Measurements from ENCODE around the gene IL31RA.

Gene IL31RA

GRCh38 chr5:55852503-55852902 is 1.3 kb downstream of the IL31RA start:
- no peak overlapping the region for H3K4me3 ChIP-seq (ENCODE audit: low read length)
- no peak for TF ChIP-seq ZNF274 (IDR thresholded peaks at IDR 0.05; ENCODE audit: low read depth, low read length)

- no peak for TF ChIP-seq ZNF274 (IDR thresholded peaks at IDR 0.05; ENCODE audit: low read depth, low read length)
- H3K4me3 ChIP-seq (ENCODE audit: low read length): no peak overlapping the region
These were observed 2.0 kb downstream of the IL31RA start for GRCh38 chr5:55853041-55853670.

GRCh38 chr5:55853818-55854217 is 2.7 kb downstream of the IL31RA start:
- TF ChIP-seq ZNF274 (IDR thresholded peaks at IDR 0.05; ENCODE audit: low read depth, low read length): no peak
- no peak overlapping the region for H3K4me3 ChIP-seq (ENCODE audit: low read length)

- TF ChIP-seq ZNF274 (IDR thresholded peaks at IDR 0.05; ENCODE audit: low read depth, low read length): no peak
- H3K4me3 ChIP-seq (ENCODE audit: low read length): no peak overlapping the region
These were observed 4.4 kb downstream of the IL31RA start for GRCh38 chr5:55855509-55855908.

GRCh38 chr5:55856516-55857246 is 5.5 kb downstream of the IL31RA start:
- no peak for TF ChIP-seq ZNF274 (IDR thresholded peaks at IDR 0.05; ENCODE audit: low read depth, low read length)
- no peak overlapping the region for H3K4me3 ChIP-seq (ENCODE audit: low read length)

GRCh38 chr5:55857247-55857640 is 6.1 kb downstream of the IL31RA start:
- TF ChIP-seq ZNF274 (IDR thresholded peaks at IDR 0.05; ENCODE audit: low read depth, low read length): no peak
- no peak overlapping the region for H3K4me3 ChIP-seq (ENCODE audit: low read length)

- no peak for TF ChIP-seq ZNF274 (IDR thresholded peaks at IDR 0.05; ENCODE audit: low read depth, low read length)
These were observed 6.9 kb downstream of the IL31RA start for GRCh38 chr5:55858104-55858503.

GRCh38 chr5:55860288-55860687 is 9.1 kb downstream of the IL31RA start:
- no peak overlapping the region for H3K4me3 ChIP-seq (ENCODE audit: low read length)
- no peak for TF ChIP-seq ZNF274 (IDR thresholded peaks at IDR 0.05; ENCODE audit: low read depth, low read length)

More at GRCh38 chr5:55858104-55858503, 6.9 kb downstream of the IL31RA start:
- no peak overlapping the region for H3K4me3 ChIP-seq (ENCODE audit: low read length)

- no peak for TF ChIP-seq ZNF274 (IDR thresholded peaks at IDR 0.05; ENCODE audit: low read depth, low read length)
These were observed 9.6 kb downstream of the IL31RA start for GRCh38 chr5:55860709-55861108.

GRCh38 chr5:55864606-55865541 is 13.7 kb downstream of the IL31RA start:
- no peak for TF ChIP-seq ZNF274 (IDR thresholded peaks at IDR 0.05; ENCODE audit: low read depth, low read length)
- no peak overlapping the region for H3K4me3 ChIP-seq (ENCODE audit: low read length)

More at GRCh38 chr5:55860709-55861108, 9.6 kb downstream of the IL31RA start:
- no peak overlapping the region for H3K4me3 ChIP-seq (ENCODE audit: low read length)

- no peak for TF ChIP-seq ZNF274 (IDR thresholded peaks at IDR 0.05; ENCODE audit: low read depth, low read length)
- no peak overlapping the region for H3K4me3 ChIP-seq (ENCODE audit: low read length)
These were observed 14.7 kb downstream of the IL31RA start for GRCh38 chr5:55865831-55866230.

- TF ChIP-seq ZNF274 (IDR thresholded peaks at IDR 0.05; ENCODE audit: low read depth, low read length): no peak
- H3K4me3 ChIP-seq (ENCODE audit: low read length): no peak overlapping the region
These were observed 15.3 kb downstream of the IL31RA start for GRCh38 chr5:55866485-55866884.

GRCh38 chr5:55866934-55867333 is 15.8 kb downstream of the IL31RA start:
- no peak for TF ChIP-seq ZNF274 (IDR thresholded peaks at IDR 0.05; ENCODE audit: low read depth, low read length)
- no peak overlapping the region for H3K4me3 ChIP-seq (ENCODE audit: low read length)

GRCh38 chr5:55868846-55869245 is 17.7 kb downstream of the IL31RA start:
- H3K4me3 ChIP-seq (ENCODE audit: low read length): no peak overlapping the region
- no peak for TF ChIP-seq ZNF274 (IDR thresholded peaks at IDR 0.05; ENCODE audit: low read depth, low read length)

Measured in GM08714 (cell line).